K562 (cell line): ENCODE measurements around the gene DRC3. TPM values are rescaled to one million over a fixed set of nuclear protein-coding genes. Genes with fewer than 3 reads are reported as not detected.

ENCODE experiments used
- ATAC-seq: fragments of 200-7000 bp; cut with Tn5 transposase; 3 replicates; pipeline ENCODE4 v1.9.1; 2020; ENCODE audit warnings: moderate library complexity
- BruUV-seq: library from RNA; stranded (reverse); fragments of 400-500 nt; replicated peaks from 2 replicates; lab custom pipeline; 2021; lab: Mats Ljungman, UMichigan
- CTCF ChIA-PET: fragments of 300-600 bp; formaldehyde crosslinking; extraction: SDS; loops from one replicate; lab custom pipeline; 2021; ENCODE audit warnings: low intra/inter-chr PET ratio; lab: Yijun Ruan, JAX
- POLR2A ChIA-PET: fragments of 300-600, 350-650 bp; sonication (Branson Sonifier 250); formaldehyde crosslinking; extraction: SDS; loops from one replicate; lab custom pipeline; 2021; ENCODE audit warnings: antibody characterized with exemption, inconsistent platforms; lab: Yijun Ruan, JAX
- DNase-seq, 4 experiments: peaks; one replicate each; pipeline versions ENCODE4 v3.0.0 to v3.0.0-alpha.2; 2011 to 2018; ENCODE audit warnings: low spot score in 3 of 4, mixed read lengths in 3 of 4; ENCODE audit errors: extremely low read depth in 1 of 4
- FAIRE-seq: peaks from 2 replicates; lab custom pipeline; 2011; peaks lifted over from hg19 to GRCh38; lab: Jason Lieb, UNC
- H2AFZ ChIP-seq: 2 replicates; pipeline ENCODE4 v1.6.0; 2011; ENCODE audit warnings: low read depth, low read length, control low read depth, inconsistent platforms
- H3K27ac ChIP-seq: fragments of 200-600 bp; 3 replicates; pipeline ENCODE4 v1.8.0; 2011; ENCODE audit warnings: low read depth, mild to moderate bottlenecking, control low read depth, inconsistent platforms, low read length, moderate library complexity, mixed read lengths; ENCODE audit errors: extremely low read depth
- H3K27me3 ChIP-seq, 2 experiments: fragments of 300-600 bp in 1 of 2; 2 replicates in 1 of 2; 3 replicates in 1 of 2; pipeline versions ENCODE4 v1.6.0 to v1.8.0; 2011; ENCODE audit warnings: inconsistent platforms in 2 of 2, low read length in 2 of 2, mild to moderate bottlenecking in 1 of 2, mixed read lengths in 1 of 2, moderate library complexity in 1 of 2; ENCODE audit not compliant: control insufficient read depth in 2 of 2, insufficient read depth in 2 of 2
- H3K36me3 ChIP-seq: fragments of 300-600 bp; 3 replicates; pipeline ENCODE4 v1.8.0; 2011; ENCODE audit warnings: mild to moderate bottlenecking, low read length, inconsistent platforms; ENCODE audit not compliant: control insufficient read depth, insufficient read depth
- H3K4me1 ChIP-seq, 2 experiments: fragments of 200-600 bp in 1 of 2; replicated peaks in 1 of 2; 2 replicates in 1 of 2; 3 replicates in 1 of 2; pipeline versions ENCODE4 v1.5.1 to v1.8.0; 2011; ENCODE audit warnings: inconsistent platforms in 2 of 2, low read length in 2 of 2, mild to moderate bottlenecking in 1 of 2, mixed read lengths in 1 of 2, moderate library complexity in 1 of 2; ENCODE audit not compliant: control insufficient read depth in 2 of 2, insufficient read depth in 2 of 2
- H3K4me2 ChIP-seq: 2 replicates; pipeline ENCODE4 v1.6.1; 2011; ENCODE audit warnings: low read length, control low read depth, inconsistent platforms, mixed read lengths; ENCODE audit not compliant: insufficient read depth
- H3K4me3 ChIP-seq: fragments of 200-600 bp; sonication (generic), shearing (Covaris generic); 2 replicates; pipeline ENCODE4 v1.5.1; 2016; ENCODE audit warnings: control low read depth, inconsistent platforms
- H3K79me2 ChIP-seq: fragments of 200-600 bp; 3 replicates; pipeline ENCODE4 v1.8.0; 2011; ENCODE audit warnings: low read length, inconsistent platforms; ENCODE audit not compliant: control insufficient read depth, insufficient read depth
- H3K9ac ChIP-seq, 2 experiments: 2 replicates each; pipeline versions ENCODE4 v1.6.0 to v1.6.1; 2011; ENCODE audit warnings: low read depth in 2 of 2, low read length in 2 of 2, control low read depth in 1 of 2, inconsistent platforms in 1 of 2, mild to moderate bottlenecking in 1 of 2, mixed read lengths in 1 of 2; ENCODE audit not compliant: insufficient read depth in 1 of 2
- H3K9me1 ChIP-seq: one replicate; pipeline ENCODE4 v1.6.0; 2011; ENCODE audit warnings: inconsistent platforms, mild to moderate bottlenecking, low read length, moderate library complexity; ENCODE audit not compliant: control insufficient read depth, insufficient read depth
- H3K9me3 ChIP-seq: replicated peaks from 2 replicates; pipeline ENCODE4 v1.5.1; 2011; ENCODE audit warnings: low read depth, low read length, inconsistent platforms; ENCODE audit not compliant: control insufficient read depth, insufficient read depth
- H4K20me1 ChIP-seq: replicated peaks from 2 replicates; pipeline ENCODE4 v1.6.1; 2011; ENCODE audit warnings: low read length, inconsistent platforms, mixed read lengths; ENCODE audit not compliant: control insufficient read depth, insufficient read depth
- COPS2 ChIP-seq: fragments of 450-650 bp; conservative IDR thresholded peaks from 2 replicates; pipeline ENCODE4 v1.6.1; 2016; ENCODE audit warnings: mild to moderate bottlenecking, moderate library complexity
- FOXK1 ChIP-seq: sonication (generic); formaldehyde crosslinking; IDR thresholded peaks from 2 replicates; pipeline ENCODE4 v1.8.0; 2022; ENCODE audit warnings: missing genetic modification reagents, mild to moderate bottlenecking, borderline replicate concordance
- POU5F1 ChIP-seq: fragments of 150-350 bp; IDR thresholded peaks from 2 replicates; pipeline ENCODE4 v1.6.1; 2014; ENCODE audit warnings: borderline replicate concordance, low read length, low read depth, mild to moderate bottlenecking; ENCODE audit not compliant: partially characterized antibody
- RBFOX2 ChIP-seq: fragments of 200-400 bp; formaldehyde crosslinking; IDR thresholded peaks from 2 replicates; pipeline ENCODE4 v1.6.1; 2017; ENCODE audit warnings: low read depth, mild to moderate bottlenecking, low read length, moderate library complexity
- THRA ChIP-seq: fragments of 450-650 bp; IDR thresholded peaks from 2 replicates; pipeline ENCODE4 v1.6.1; 2017; ENCODE audit warnings: mild to moderate bottlenecking, moderate library complexity
- ZC3H8 ChIP-seq: fragments of 450-650 bp; IDR thresholded peaks from 2 replicates; pipeline ENCODE4 v1.6.1; 2017
- ZEB2 ChIP-seq: fragments of 450-650 bp; IDR thresholded peaks from 2 replicates; pipeline ENCODE4 v1.6.1; 2016
- ZNF586 ChIP-seq: fragments of 450-650 bp; formaldehyde crosslinking; conservative IDR thresholded peaks from 2 replicates; pipeline ENCODE4 v1.4.0; 2020; ENCODE audit warnings: mild to moderate bottlenecking, moderate library complexity
- WGBS: fragments of 100-300 bp; shearing (Covaris generic); methylation state at CpG from one replicate; pipeline ENCODE4 v1.1.6; 2016; ENCODE audit warnings: low coverage, mixed read lengths; ENCODE audit not compliant: insufficient coverage; ENCODE audit errors: missing lambda C conversion rate; 5-methylcytosine and 5-hydroxymethylcytosine counted together
- in situ Hi-C: fragments of 300-500 bp; cut with MboI; formaldehyde crosslinking; loops from 4 replicates; pipeline ENCODE4 v1.15.0; 2018; ENCODE audit warnings: inconsistent platforms, mixed read lengths
- intact Hi-C: fragments of 100-400 bp; cut with micrococcal nuclease; formaldehyde crosslinking; loops from 2 replicates; pipeline ENCODE4 v1.14.2; 2022
- polyA plus RNA-seq, 8 experiments: library from polyadenylated mRNA; depleted of rRNA in 4 of 8; stranded (reverse) in 5 of 8; unstranded in 3 of 8; fragments of >200 nt; fragmentation: Nextera tagmentation in 2 of 8; fragmentation: Illumina TruSeq in 1 of 8; extraction: Ambion mirVana in 2 of 8; extraction: Trizol in 1 of 8; gene quantifications; 2 replicates each; pipeline versions ENCODE4 v1.2.1 to v1.2.3, GENCODE V29; 2011 to 2014; ENCODE audit warnings: inconsistent platforms in 1 of 8, missing spikeins in 1 of 8
- total RNA-seq, 7 experiments: library from RNA; depleted of rRNA in 6 of 7; stranded (reverse); fragments of >200 nt in 6 of 7; fragmentation: Illumina TruSeq in 2 of 7; extraction: Trizol in 2 of 7; gene quantifications; 2 replicates each; pipeline versions ENCODE4 v1.2.1 to v1.2.3, GENCODE V29; 2011 to 2021; ENCODE audit warnings: low replicate concordance in 1 of 7
- TF ChIP-seq, protein P1 (sequence below): fragments of 450-650 bp; IDR thresholded peaks from 2 replicates; pipeline ENCODE4 v1.6.1; 2016; ENCODE audit warnings: low read depth, mild to moderate bottlenecking, moderate library complexity
- TF ChIP-seq, protein P2 (sequence below): sonication (generic); formaldehyde crosslinking; IDR thresholded peaks from 2 replicates; pipeline ENCODE4 v1.8.0; 2022; ENCODE audit warnings: mild to moderate bottlenecking, missing genetic modification reagents
- TF ChIP-seq, protein P3 (sequence below): fragments of 250-450 bp; sonication (Bioruptor Pico); IDR thresholded peaks from 2 replicates; pipeline ENCODE4 v1.4.0; 2020; ENCODE audit warnings: mild to moderate bottlenecking

The DRC3 gene
- total and polyA plus RNA-seq, 9 of the 15 experiments (the other 6 are each of a cell fraction or from before 2014, with no cell fraction given) = 0.10 to 0.84 (median 0.30) TPM; not detected in 3

DNA sequence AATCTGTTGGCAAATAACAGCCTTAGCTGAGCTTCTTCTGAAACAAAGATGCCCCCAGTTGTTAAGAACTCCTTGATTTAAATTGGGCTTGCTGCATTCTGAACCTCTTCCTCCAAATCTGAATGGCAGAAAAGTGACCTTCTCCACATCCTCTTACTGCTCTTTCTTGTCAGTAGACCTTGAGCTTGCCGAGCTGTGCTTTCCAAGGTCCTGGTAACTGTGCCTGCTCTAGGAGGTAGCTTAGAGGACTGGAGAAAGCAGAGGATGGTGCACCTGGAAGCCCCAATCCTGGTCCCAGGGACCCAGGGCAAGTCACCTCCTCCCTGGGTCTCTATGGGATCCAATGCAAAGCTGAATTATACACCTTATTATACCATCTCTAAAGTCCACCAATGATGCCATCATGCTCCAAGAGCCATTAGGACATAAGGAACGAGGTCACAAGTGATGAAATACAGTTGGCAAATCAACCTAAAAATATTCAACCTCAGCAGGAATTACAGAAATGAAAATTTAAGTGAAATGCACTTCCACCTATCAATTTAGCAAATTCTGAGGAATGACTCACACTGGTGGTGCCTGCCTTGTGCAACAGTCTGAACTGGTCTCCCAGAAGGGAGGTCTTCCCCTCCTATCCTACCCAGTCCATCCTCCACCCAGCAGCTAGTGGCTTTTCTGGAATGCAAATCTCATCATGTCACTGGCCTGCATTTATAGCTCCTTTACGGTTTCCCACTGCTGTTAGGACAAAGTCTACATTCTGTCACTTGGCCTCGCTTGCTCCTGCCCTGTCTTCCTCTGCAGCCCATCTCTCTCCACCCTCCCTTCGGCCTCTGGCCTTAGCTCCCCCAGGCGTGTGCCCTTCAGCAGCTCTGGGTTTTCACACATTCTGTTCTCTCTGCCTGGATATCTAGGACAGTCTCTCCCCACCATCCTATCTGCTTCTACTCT, 37.1 kb upstream of the DRC3 start (continued):
- TF ChIP-seq RBFOX2 (no peak), FOXK1 (no peak)
- TF ChIP-seq, protein P1, sequence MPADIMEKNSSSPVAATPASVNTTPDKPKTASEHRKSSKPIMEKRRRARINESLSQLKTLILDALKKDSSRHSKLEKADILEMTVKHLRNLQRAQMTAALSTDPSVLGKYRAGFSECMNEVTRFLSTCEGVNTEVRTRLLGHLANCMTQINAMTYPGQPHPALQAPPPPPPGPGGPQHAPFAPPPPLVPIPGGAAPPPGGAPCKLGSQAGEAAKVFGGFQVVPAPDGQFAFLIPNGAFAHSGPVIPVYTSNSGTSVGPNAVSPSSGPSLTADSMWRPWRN = no peak

DNA sequence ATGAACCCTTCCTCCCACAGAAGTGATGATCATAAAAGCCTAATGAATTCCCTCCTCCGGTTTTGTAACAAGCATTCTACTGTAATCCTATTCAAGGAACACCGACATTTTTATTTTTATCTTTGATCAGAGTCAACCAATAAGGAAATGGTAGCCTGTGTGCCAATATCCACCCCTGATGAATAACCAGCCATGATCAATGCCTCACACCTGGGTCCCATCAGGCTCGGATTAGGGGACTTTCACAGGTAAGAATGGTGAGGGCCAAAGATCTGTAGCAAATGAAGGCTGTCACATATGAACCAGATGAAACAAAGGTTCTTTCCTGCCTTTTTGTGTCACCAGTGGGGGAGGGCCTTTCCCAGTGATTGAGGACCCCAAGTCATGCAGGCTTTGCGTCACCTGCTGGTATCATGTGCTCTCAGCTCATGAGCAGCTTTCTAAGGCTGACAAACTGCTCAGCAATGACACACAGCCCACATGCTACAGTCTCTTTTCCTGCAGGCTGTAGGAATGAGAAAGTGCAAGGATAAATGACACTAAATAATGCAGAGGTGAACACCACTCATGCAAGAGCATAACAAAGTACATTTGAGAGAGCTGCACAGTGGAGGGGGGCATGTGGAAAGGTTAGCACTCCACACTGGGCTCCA, 35.3 kb upstream of the DRC3 start:
- Histone ChIP-seq H3K9me3 (no peaks in the 10 kb centered on the region), H3K9ac (no peak overlapping the region), H3K27ac (no peak overlapping the region), H3K36me3 (no peaks in the 10 kb centered on the region), H3K4me3 (no peak overlapping the region), H3K4me2 (no peak overlapping the region), H3K4me1 (no peaks in the 10 kb centered on the region; a peak in 1 of 5 replicates), H3K9me1 (no peaks in the 10 kb centered on the region), H2AFZ (no peak overlapping the region), H4K20me1 (peaks cover 7% of the 10 kb centered on the region; the same call in 1 of the 2 replicates), H3K79me2 (no peaks in the 10 kb centered on the region), H3K27me3 (no peaks in the 10 kb centered on the region)
- ATAC-seq (no peak), DNase-seq (no peak), FAIRE-seq (no peak)
- ChIA-PET POLR2A (no interaction called here), CTCF (no interaction called here)
- BruUV-seq = no TSS peak
- in situ Hi-C loops (no loop called here), intact Hi-C loops (no loop called here)
- WGBS = 33% methylated on average over 4 of the region's 4 CpGs
- no peak for TF ChIP-seq THRA
- no peak for TF ChIP-seq ZNF586 (CRISPR knock-in tag)
- TF ChIP-seq, protein P2, sequence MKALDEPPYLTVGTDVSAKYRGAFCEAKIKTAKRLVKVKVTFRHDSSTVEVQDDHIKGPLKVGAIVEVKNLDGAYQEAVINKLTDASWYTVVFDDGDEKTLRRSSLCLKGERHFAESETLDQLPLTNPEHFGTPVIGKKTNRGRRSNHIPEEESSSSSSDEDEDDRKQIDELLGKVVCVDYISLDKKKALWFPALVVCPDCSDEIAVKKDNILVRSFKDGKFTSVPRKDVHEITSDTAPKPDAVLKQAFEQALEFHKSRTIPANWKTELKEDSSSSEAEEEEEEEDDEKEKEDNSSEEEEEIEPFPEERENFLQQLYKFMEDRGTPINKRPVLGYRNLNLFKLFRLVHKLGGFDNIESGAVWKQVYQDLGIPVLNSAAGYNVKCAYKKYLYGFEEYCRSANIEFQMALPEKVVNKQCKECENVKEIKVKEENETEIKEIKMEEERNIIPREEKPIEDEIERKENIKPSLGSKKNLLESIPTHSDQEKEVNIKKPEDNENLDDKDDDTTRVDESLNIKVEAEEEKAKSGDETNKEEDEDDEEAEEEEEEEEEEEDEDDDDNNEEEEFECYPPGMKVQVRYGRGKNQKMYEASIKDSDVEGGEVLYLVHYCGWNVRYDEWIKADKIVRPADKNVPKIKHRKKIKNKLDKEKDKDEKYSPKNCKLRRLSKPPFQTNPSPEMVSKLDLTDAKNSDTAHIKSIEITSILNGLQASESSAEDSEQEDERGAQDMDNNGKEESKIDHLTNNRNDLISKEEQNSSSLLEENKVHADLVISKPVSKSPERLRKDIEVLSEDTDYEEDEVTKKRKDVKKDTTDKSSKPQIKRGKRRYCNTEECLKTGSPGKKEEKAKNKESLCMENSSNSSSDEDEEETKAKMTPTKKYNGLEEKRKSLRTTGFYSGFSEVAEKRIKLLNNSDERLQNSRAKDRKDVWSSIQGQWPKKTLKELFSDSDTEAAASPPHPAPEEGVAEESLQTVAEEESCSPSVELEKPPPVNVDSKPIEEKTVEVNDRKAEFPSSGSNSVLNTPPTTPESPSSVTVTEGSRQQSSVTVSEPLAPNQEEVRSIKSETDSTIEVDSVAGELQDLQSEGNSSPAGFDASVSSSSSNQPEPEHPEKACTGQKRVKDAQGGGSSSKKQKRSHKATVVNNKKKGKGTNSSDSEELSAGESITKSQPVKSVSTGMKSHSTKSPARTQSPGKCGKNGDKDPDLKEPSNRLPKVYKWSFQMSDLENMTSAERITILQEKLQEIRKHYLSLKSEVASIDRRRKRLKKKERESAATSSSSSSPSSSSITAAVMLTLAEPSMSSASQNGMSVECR (CRISPR knock-in tag) = no peak
- TF ChIP-seq COPS2 = no peak
- TF ChIP-seq ZEB2 = no peak
- TF ChIP-seq ZC3H8 = no peak
- TF ChIP-seq, protein P3, sequence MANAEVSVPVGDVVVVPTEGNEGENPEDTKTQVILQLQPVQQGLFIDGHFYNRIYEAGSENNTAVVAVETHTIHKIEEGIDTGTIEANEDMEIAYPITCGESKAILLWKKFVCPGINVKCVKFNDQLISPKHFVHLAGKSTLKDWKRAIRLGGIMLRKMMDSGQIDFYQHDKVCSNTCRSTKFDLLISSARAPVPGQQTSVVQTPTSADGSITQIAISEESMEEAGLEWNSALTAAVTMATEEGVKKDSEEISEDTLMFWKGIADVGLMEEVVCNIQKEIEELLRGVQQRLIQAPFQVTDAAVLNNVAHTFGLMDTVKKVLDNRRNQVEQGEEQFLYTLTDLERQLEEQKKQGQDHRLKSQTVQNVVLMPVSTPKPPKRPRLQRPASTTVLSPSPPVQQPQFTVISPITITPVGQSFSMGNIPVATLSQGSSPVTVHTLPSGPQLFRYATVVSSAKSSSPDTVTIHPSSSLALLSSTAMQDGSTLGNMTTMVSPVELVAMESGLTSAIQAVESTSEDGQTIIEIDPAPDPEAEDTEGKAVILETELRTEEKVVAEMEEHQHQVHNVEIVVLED (CRISPR knock-in tag) = no peak
- TF ChIP-seq POU5F1 = no peak
